A549 treated with Hydrocortisone at 1 μM for 4 hours (cell line): ENCODE measurements around the gene NOL9. TPM values are rescaled to one million over a fixed set of nuclear protein-coding genes. Genes with fewer than 3 reads are reported as not detected.

Experiments
- total RNA-seq: library from RNA; stranded (reverse); fragments of 200-300 nt; extraction: Qiagen RNA extraction; gene quantifications from 5 replicates; pipeline ENCODE4 v1.2.3, GENCODE V29; 2022

Gene NOL9
- 3.6 to 5.2 TPM (median 3.9 TPM) in 5 replicates for total RNA-seq

DNA sequence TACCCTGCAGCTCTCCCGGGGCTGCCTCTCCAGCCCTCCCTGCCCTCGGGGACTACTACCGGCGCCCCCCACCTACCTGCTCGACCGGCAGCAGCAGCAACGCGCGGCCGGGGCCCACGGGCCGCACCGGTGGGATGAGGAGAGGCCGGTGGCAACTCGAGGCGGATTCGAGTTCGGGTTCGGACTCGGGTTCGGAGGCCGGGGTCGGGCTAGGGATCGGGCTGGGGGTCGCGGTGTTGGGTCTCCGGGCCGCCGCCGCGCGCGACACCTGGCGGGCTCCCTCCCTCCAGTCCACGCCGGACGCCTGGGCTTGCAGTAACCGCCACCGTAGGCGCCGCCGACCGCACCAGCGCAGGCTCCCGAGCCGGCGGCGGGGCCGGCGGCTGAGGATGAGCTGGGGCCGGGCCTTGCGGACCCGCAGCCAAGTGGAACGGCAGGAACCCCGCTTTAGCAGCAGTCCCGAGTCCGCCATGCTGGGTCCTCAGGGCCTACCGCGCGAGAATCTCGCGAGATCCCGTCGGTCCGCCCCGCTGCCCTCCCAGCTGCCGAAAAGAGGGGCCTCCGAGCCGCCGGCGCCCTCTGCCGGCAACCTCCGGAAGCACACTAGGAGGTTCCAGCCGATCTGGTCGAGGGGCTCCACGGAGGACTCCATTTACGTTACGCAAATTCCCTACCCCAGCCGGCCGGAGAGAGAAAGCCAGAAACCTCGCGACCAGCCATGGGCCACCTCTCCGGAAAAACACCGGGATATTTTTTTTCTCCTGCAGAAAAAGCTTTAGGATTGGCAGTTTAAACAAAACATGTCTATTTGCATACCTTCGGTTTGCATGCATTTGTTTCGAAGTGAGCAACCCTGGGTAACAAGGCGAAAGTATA lies at the start of gene NOL9:
NOL9 (minus strand) TSS at position 483 of the 876 bp plus-strand sequence; CDS start at position 472, 11 bp downstream.

GRCh38 chr1:6602669-6603237 lies 48.4 kb upstream of the NOL9 start, which contains the start of gene KLHL21:
Gene KLHL21 (minus strand): TSS chr1:6602869. CDS start chr1:6602817, 52 bp downstream.

GRCh38 chr1:6579374-6580118 lies 25.2 kb upstream of the NOL9 start, which contains the start of gene ZBTB48:
Gene ZBTB48 (plus strand): TSS chr1:6579994. CDS start chr1:6580610, 616 bp downstream.

DNA sequence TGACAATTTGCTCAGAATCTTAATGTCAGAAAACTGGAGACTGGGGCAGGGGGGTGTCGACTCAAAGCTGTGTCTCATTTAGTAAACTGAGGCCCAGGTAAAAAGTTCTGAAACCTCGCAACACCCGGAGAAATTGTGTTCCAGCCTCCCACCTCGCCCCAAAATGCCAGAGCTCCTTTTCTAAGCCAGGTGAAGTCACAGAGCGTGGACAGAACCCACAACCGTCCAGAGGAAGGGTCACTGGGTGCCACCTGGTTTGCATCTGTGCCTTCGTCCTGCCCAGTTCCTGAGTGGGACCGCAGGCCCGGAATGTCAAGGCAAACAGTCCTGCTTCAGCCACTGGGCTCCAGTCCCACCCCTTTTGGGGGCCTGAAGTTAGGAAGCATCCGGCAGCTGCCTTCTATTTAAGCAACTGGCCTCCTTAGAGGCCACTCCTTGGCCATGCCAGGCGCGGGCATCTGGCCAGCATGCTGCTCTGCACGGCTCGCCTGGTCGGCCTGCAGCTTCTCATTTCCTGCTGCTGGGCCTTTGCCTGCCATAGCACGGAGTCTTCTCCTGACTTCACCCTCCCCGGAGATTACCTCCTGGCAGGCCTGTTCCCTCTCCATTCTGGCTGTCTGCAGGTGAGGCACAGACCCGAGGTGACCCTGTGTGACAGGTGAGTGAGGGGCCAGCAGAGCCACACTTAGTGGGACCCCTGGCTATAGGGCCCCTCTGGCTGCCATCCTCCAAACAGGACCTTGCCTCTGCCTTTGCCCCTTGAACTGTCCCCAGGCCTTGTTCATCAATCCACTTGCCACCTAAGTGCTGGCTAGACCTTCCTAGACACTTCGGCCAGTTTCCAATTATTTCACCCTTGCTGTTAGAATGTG lies 830 bp upstream of the NOL9 start, which contains the start of gene TAS1R1:
TAS1R1 (plus strand) TSS at position 401 of the 872 bp plus-strand sequence; CDS start at position 468, 67 bp downstream.

DNA sequence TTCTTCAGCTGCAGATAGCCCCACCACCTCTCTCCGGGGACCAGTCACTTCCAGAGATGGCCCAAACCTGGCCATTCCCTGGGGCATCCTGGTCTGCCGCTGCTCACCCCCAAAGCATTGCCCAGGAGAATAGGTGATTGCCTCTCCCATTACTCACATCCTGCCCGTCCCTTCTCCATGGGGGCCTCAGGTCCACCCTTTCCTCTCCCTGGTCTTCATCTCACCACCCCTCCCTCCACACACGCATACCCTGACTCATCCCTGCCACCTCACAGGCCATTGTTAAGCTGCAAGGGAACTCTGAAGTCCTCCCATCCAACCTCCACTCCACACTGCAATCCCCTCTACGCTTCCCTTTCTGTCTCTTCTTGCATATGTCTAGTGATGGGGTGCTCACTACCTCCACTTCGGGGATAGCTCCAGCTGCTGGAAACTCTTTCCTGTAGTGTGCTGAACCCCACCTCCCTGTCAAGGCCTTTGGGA lies 62.8 kb downstream of the NOL9 start, which contains the start of gene PLEKHG5:
PLEKHG5 (minus strand) TSS at position 188 of the 483 bp plus-strand sequence. CDS start 14,096 bp downstream, outside the sequence.

Other genes starting within 250 kb of the NOL9 start
- 80.4 to 101 TPM (median 100 TPM) in 5 replicates for gene ACOT7, start 160.7 kb downstream of the NOL9 start, total RNA-seq
- gene HES2, start 134.6 kb downstream of the NOL9 start, total RNA-seq: 3.8 to 5.5 TPM (median 4.9 TPM) in 5 replicates
- 0.22 to 1.2 TPM (median 0.51 TPM) in 5 replicates for gene ESPN, start 129.7 kb downstream of the NOL9 start, total RNA-seq
- gene TNFRSF25, start 88.3 kb downstream of the NOL9 start, total RNA-seq: 2.5 to 4.0 TPM (median 2.8 TPM) in 5 replicates
- 2.5 to 4.3 TPM (median 3.5 TPM) in 5 replicates for gene PLEKHG5, start 62.8 kb downstream of the NOL9 start, total RNA-seq
- gene TAS1R1, start 794 bp upstream of the NOL9 start, total RNA-seq: not detected in 5 replicates
- gene ZBTB48, start 25.5 kb upstream of the NOL9 start, total RNA-seq: 14.4 to 17.1 TPM (median 15.1 TPM) in 5 replicates
- 16.5 to 23.1 TPM (median 19.2 TPM) in 5 replicates for gene KLHL21, start 48.4 kb upstream of the NOL9 start, total RNA-seq
- gene PHF13, start 59.2 kb upstream of the NOL9 start, total RNA-seq: 7.3 to 9.6 TPM (median 9.2 TPM) in 5 replicates
- gene THAP3, start 70.4 kb upstream of the NOL9 start, total RNA-seq: 15.5 to 17.9 TPM (median 16.7 TPM) in 5 replicates
- 31.0 to 38.5 TPM (median 32.6 TPM) in 5 replicates for gene DNAJC11, start 147.3 kb upstream of the NOL9 start, total RNA-seq
- 59.2 to 70.9 TPM (median 64.2 TPM) in 5 replicates for gene CAMTA1, start 230.9 kb upstream of the NOL9 start, total RNA-seq